Suprapubic skin (tissue), 3 donors: ENCODE measurements around the gene TMEM63B.

Experiments
- EP300 ChIP-seq: sonication (generic); formaldehyde crosslinking; IDR thresholded peaks from one replicate; pipeline ENCODE4 v1.6.1; 2017; ENCODE audit warnings: antibody characterized with exemption
- POLR2A ChIP-seq, 2 donors: fragments of 450-650 bp; IDR thresholded peaks; one replicate each; pipeline ENCODE4 v1.6.1; 2017; ENCODE audit warnings: antibody characterized with exemption in 2 of 2, mild to moderate bottlenecking in 2 of 2, moderate library complexity in 2 of 2
- TF ChIP-seq, protein P1 (sequence below), 2 donors: fragments of 200-600 bp in 1 of 2; fragments of 450-650 bp in 1 of 2; sonication (generic) in 1 of 2; IDR thresholded peaks; one replicate each; pipeline ENCODE4 v1.5.1; 2016 to 2019; ENCODE audit warnings: antibody characterized with exemption in 2 of 2, mild to moderate bottlenecking in 1 of 2, moderate library complexity in 1 of 2

DNA sequence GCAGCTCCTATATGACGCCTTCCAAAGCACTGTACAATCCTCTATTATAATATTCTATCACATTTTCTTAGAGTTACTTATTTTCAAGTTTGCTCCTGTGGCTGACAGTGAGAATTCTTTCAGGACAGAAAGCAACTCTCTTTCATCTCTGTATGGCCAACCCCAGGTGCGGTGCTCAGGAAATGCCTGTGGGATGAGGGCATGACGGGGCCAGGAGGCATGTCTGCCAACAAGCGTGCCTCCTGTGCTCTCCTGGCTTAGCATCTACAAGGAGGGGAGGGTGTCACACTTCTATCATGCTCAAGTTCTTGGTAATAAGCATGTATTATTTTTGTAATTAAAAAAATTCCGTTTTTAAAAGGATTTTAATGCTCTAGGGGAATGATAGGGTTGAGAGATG is 11.5 kb upstream of the TMEM63B start:
- TF ChIP-seq POLR2A (IDR thresholded peaks at IDR 0.05) (no peak), EP300 (no peak)
- TF ChIP-seq, protein P1, sequence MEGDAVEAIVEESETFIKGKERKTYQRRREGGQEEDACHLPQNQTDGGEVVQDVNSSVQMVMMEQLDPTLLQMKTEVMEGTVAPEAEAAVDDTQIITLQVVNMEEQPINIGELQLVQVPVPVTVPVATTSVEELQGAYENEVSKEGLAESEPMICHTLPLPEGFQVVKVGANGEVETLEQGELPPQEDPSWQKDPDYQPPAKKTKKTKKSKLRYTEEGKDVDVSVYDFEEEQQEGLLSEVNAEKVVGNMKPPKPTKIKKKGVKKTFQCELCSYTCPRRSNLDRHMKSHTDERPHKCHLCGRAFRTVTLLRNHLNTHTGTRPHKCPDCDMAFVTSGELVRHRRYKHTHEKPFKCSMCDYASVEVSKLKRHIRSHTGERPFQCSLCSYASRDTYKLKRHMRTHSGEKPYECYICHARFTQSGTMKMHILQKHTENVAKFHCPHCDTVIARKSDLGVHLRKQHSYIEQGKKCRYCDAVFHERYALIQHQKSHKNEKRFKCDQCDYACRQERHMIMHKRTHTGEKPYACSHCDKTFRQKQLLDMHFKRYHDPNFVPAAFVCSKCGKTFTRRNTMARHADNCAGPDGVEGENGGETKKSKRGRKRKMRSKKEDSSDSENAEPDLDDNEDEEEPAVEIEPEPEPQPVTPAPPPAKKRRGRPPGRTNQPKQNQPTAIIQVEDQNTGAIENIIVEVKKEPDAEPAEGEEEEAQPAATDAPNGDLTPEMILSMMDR (IDR thresholded peaks at IDR 0.05) = no peak
